Activated naive CD4-positive, alpha-beta T cell treated with anti-CD3 and anti-CD28 coated beads, Interleukin-2, amount 10 ng/mL, durations not matched to agents 7 days and 5 days (primary cell): Measurements from ENCODE around the gene ANKRD34A.

ENCODE experiments used
- CTCF ChIA-PET: fragments of 350-600 bp; sonication (Branson Sonifier 250); formaldehyde crosslinking; loops from one replicate; lab custom pipeline; 2021; ENCODE audit warnings: antibody characterized with exemption; lab: Charles Lee
- DNase-seq: peaks from one replicate; pipeline ENCODE4 v3.0.0-alpha.2; 2020
- H3K27ac Mint-ChIP-seq: one replicate; pipeline ENCODE4 v1.8.0; 2021; ENCODE audit warnings: mild to moderate bottlenecking, moderate library complexity, mixed read lengths
- H3K27me3 Mint-ChIP-seq: one replicate; pipeline ENCODE4 v1.8.0; 2021; ENCODE audit warnings: mild to moderate bottlenecking, mixed read lengths
- H3K36me3 Mint-ChIP-seq: one replicate; pipeline ENCODE4 v1.8.0; 2021; ENCODE audit warnings: mixed read lengths
- H3K4me1 Mint-ChIP-seq: one replicate; pipeline ENCODE4 v1.8.0; 2021; ENCODE audit warnings: mixed read lengths
- H3K4me3 Mint-ChIP-seq: one replicate; pipeline ENCODE4 v1.8.0; 2021; ENCODE audit warnings: mild to moderate bottlenecking, moderate library complexity, mixed read lengths
- H3K9me3 Mint-ChIP-seq: one replicate; pipeline ENCODE4 v1.8.0; 2021; ENCODE audit warnings: mixed read lengths

ANKRD34A gene

GRCh38 chr1:145974721-145975120 is 10.3 kb upstream of the ANKRD34A start:
- no peak overlapping the region for H3K4me3 Mint-ChIP-seq
- no peak for DNase-seq
- H3K27ac Mint-ChIP-seq: no peak overlapping the region
- H3K36me3 Mint-ChIP-seq: peaks cover 22% of the 10 kb centered on the region
- H3K4me1 Mint-ChIP-seq: peaks cover 20% of the 10 kb centered on the region
- no peaks in the 10 kb centered on the region for H3K9me3 Mint-ChIP-seq
- CTCF ChIA-PET: interaction anchor here (1.0 kb wide), 1 partner anchor 12 kb away, joined by 3 read pairs; no protein-coding TSS in a partner anchor
- no peaks in the 10 kb centered on the region for H3K27me3 Mint-ChIP-seq

DNA sequence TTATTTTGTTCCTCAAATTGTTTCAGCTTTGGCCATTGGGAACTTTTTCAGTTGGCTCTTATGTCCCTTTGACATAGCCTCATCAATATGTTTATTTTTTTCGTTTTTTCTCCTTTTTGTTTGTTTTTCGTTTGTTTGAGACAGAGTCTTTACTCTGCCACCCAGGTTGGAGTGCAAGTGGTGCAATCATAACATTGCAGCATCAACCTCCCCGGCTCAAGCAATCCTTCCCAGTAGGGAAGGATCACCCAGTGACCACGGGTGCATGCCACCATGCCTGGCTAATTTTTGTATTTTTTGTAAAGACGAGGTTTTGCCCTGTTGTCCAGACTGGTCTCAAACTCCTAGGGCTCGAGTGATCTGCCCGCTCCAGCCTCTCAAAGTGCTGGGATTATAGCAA is 8.2 kb upstream of the ANKRD34A start:
- peaks cover 23% of the 10 kb centered on the region for H3K4me1 Mint-ChIP-seq
- DNase-seq: no peak
- peaks cover 3% of the 10 kb centered on the region for H3K9me3 Mint-ChIP-seq
- H3K36me3 Mint-ChIP-seq: peaks cover 20% of the 10 kb centered on the region
- CTCF ChIA-PET: interaction anchor here (1.2 to 1.5 kb wide), 3 partner anchors 36 to 80 kb away, joined by 3 to 4 read pairs (median 3); no protein-coding TSS in a partner anchor
- no peak overlapping the region for H3K4me3 Mint-ChIP-seq
- no peaks in the 10 kb centered on the region for H3K27me3 Mint-ChIP-seq
- no peak overlapping the region for H3K27ac Mint-ChIP-seq

- CTCF ChIA-PET: interaction anchor here (0.7 to 1.6 kb wide), 5 partner anchors 11 to 76 kb away, joined by 3 to 4 read pairs (median 3); partner anchors contain the start of gene PEX11B
- Mint-ChIP-seq H3K4me3 (no peak overlapping the region), H3K9me3 (peaks cover 11% of the 10 kb centered on the region), H3K4me1 (peaks cover 33% of the 10 kb centered on the region), H3K36me3 (peaks cover 24% of the 10 kb centered on the region), H3K27me3 (no peaks in the 10 kb centered on the region), H3K27ac (no peak overlapping the region)
- no peak for DNase-seq
Observed at GRCh38 chr1:145967288-145967687, 2.9 kb upstream of the ANKRD34A start.

- peaks cover 19% of the 10 kb centered on the region for H3K27me3 Mint-ChIP-seq
- H3K4me3 Mint-ChIP-seq: peak overlapping the region; percentile 87
- peaks cover 11% of the 10 kb centered on the region for H3K9me3 Mint-ChIP-seq
- DNase-seq: no peak
- H3K36me3 Mint-ChIP-seq: peaks cover 21% of the 10 kb centered on the region
- H3K4me1 Mint-ChIP-seq: peaks cover 46% of the 10 kb centered on the region
- peak overlapping the region; percentile 93 for H3K27ac Mint-ChIP-seq
- CTCF ChIA-PET: interaction anchor here (1.3 to 4.0 kb wide), 5 partner anchors 13 to 118 kb away, joined by 3 to 29 read pairs (median 5); partner anchors contain the start of genes NUDT17 and PIAS3
Observed at GRCh38 chr1:145965119-145965744, 857 bp upstream of the ANKRD34A start.

DNA sequence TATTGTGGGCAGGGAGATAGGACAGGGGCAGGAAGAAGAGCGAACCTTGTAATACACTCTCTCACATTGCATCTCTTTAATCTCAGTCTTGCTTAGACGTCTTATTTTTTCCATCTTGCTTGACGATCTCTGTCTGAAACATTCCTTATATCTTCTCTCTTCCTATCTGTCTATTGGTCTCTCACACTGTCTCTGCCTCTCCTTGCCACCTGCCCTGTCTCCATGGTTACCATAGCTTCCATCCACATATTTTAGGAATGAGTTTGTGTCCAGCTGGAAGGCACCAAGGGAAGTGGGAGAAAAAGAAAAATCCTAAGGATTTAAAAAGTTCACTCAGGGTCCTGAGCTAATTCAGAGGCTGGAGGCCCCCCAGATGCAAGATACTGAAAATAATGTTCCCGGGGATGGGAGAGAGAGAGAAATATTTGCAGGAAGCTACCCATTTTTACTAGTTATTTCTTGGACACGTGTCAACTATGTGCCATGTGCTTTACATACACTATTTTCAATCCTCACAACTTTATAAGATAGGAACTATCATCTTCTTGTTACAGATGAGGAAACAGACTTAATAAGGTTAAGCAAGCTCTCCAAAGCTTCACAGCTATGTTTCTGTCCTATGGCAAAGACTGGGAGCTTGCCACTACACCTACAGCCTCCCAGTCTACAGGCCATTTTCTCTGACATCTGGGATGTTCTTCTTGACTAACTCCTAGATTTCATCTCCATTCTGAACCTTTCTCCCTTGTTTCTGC is 933 bp downstream of the ANKRD34A start:
- Mint-ChIP-seq H3K36me3 (peaks cover 18% of the 10 kb centered on the region), H3K4me3 (peak overlapping the region; percentile 87), H3K9me3 (peaks cover 11% of the 10 kb centered on the region), H3K4me1 (peaks cover 63% of the 10 kb centered on the region), H3K27ac (peak overlapping the region; percentile 93), H3K27me3 (peaks cover 28% of the 10 kb centered on the region)
- no peak for DNase-seq
- CTCF ChIA-PET: interaction anchor here (0.6 to 4.0 kb wide), 9 partner anchors 15 to 117 kb away, joined by 3 to 29 read pairs (median 5); partner anchors contain the start of genes NUDT17, PIAS3 and RBM8A

GRCh38 chr1:145962157-145963102 is 1.9 kb downstream of the ANKRD34A start:
- H3K36me3 Mint-ChIP-seq: peaks cover 10% of the 10 kb centered on the region
- DNase-seq: peak; percentile 55
- peaks cover 7% of the 10 kb centered on the region for H3K9me3 Mint-ChIP-seq
- H3K4me1 Mint-ChIP-seq: peaks cover 65% of the 10 kb centered on the region
- H3K4me3 Mint-ChIP-seq: peak overlapping the region; percentile 87
- peaks cover 28% of the 10 kb centered on the region for H3K27me3 Mint-ChIP-seq
- CTCF ChIA-PET: interaction anchor here (1.1 to 3.0 kb wide), 5 partner anchors 13 to 116 kb away, joined by 3 to 17 read pairs (median 5); partner anchors contain the start of genes NUDT17 and RBM8A
- peak overlapping the region; percentile 93 for H3K27ac Mint-ChIP-seq

DNA sequence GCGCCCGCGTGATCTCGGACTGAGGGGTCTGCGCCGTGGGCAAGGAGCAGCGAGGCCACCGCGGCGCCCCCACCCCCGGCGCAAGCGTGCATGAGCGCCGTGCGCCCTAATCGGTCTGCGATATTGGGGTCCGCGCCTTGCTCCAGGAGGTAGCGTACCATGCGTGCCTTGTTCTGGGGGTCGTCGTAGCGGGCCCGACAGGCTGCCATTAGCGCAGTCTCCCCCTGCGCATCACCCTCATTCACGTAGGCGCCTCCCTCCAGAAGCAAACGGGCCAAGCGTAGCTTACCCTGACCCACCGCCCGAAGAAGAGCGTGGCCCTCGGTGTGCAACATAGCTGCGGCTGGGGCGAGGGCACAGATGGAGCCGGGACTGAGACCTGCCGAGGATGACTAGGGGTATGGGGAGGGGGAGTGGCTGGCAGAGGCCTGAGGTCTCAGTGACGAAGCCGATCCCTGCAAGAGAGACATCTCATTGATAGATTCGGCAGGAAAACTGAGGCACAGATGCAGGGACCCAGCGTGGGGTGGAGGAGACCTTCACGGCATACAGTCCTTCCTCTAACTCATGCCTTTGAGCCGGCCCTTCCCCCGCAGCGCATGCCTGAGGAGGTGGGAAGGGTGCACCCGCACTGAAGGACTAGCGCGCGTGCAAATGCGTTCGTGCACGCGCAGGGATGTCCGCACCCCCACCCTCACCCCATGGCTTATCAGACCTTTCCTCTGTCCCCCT is 2.8 kb downstream of the ANKRD34A start:
- H3K4me3 Mint-ChIP-seq: peak overlapping the region; percentile 87
- CTCF ChIA-PET: no interaction called here
- peak overlapping the region; percentile 50 for H3K27ac Mint-ChIP-seq
- H3K27me3 Mint-ChIP-seq: peaks cover 28% of the 10 kb centered on the region
- peaks cover 3% of the 10 kb centered on the region for H3K36me3 Mint-ChIP-seq
- no peaks in the 10 kb centered on the region for H3K9me3 Mint-ChIP-seq
- H3K4me1 Mint-ChIP-seq: peaks cover 67% of the 10 kb centered on the region
- DNase-seq: peak; percentile 65

- Mint-ChIP-seq H3K9me3 (no peaks in the 10 kb centered on the region), H3K36me3 (peaks cover 3% of the 10 kb centered on the region), H3K27me3 (peaks cover 28% of the 10 kb centered on the region), H3K4me3 (peak overlapping the region; percentile 87), H3K4me1 (peaks cover 71% of the 10 kb centered on the region), H3K27ac (peak overlapping the region; percentile 50)
- CTCF ChIA-PET: no interaction called here
- no peak for DNase-seq
Observed at GRCh38 chr1:145961109-145961424, 3.3 kb downstream of the ANKRD34A start.

GRCh38 chr1:145960468-145961108 is 3.8 kb downstream of the ANKRD34A start:
- H3K4me1 Mint-ChIP-seq: peaks cover 76% of the 10 kb centered on the region
- H3K27ac Mint-ChIP-seq: no peak overlapping the region
- H3K36me3 Mint-ChIP-seq: peaks cover 3% of the 10 kb centered on the region
- peaks cover 28% of the 10 kb centered on the region for H3K27me3 Mint-ChIP-seq
- CTCF ChIA-PET: interaction anchor here (1.2 kb wide), 1 partner anchor 33 kb away, joined by 3 read pairs; the partner anchor contains the start of gene RBM8A
- DNase-seq: peak; percentile 78
- H3K4me3 Mint-ChIP-seq: peak overlapping the region; percentile 87
- H3K9me3 Mint-ChIP-seq: no peaks in the 10 kb centered on the region

DNA sequence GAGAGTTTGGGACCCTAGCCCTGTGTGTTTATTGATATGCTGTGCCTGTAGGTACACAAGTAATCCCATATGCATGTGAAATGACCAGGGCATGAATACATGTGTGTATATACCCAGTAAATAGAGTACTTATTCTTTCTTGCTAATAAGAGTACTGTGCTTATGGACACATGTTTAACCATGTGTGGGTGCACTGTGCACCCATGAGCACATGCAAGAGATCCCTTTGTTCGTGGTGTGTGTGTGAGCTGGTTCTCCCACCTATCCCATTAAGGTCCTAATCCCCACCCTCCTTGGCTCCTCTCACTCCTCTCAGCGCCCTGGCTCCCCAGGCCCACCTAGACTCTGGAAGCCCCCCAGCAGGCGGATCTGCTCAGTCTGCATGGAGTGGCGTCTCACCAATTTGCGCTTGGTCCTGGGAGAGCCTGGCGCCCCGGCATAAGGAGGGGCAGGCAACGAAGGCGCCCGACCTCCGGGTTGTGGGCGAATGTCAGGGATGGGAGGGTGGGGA is 4.4 kb downstream of the ANKRD34A start:
- H3K27me3 Mint-ChIP-seq: peaks cover 28% of the 10 kb centered on the region
- H3K27ac Mint-ChIP-seq: no peak overlapping the region
- peaks cover 76% of the 10 kb centered on the region for H3K4me1 Mint-ChIP-seq
- CTCF ChIA-PET: interaction anchor here (1.2 kb wide), 1 partner anchor 32 kb away, joined by 3 read pairs; the partner anchor contains the start of gene RBM8A
- no peak for DNase-seq
- H3K9me3 Mint-ChIP-seq: no peaks in the 10 kb centered on the region
- no peaks in the 10 kb centered on the region for H3K36me3 Mint-ChIP-seq
- H3K4me3 Mint-ChIP-seq: peak overlapping the region; percentile 54

DNA sequence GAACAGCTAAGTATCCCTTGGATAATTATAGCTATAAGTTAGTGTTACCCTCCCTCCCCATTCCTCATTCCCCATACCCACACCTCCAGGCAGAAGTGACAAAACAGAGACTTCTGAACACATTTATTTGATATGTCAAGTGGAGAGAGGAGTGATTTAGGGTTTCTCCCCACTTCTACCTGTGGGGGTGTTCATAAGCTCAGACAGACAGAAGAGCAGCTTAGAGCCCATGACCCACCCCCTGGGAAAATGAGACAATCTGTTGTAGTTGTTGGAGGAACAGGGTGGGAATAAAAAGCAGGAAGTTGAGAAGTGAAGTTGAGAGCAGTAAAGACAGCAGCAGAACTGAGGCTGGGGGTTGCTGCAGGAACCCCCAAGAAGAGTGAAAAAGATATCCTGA is 5.0 kb downstream of the ANKRD34A start:
- H3K4me3 Mint-ChIP-seq: peak overlapping the region; percentile 54
- peaks cover 81% of the 10 kb centered on the region for H3K4me1 Mint-ChIP-seq
- no peaks in the 10 kb centered on the region for H3K9me3 Mint-ChIP-seq
- DNase-seq: no peak
- CTCF ChIA-PET: interaction anchor here (1.2 to 2.5 kb wide), 2 partner anchors 19 to 32 kb away, joined by 3 to 13 read pairs; partner anchors contain the start of gene RBM8A
- peak overlapping the region; percentile 2 for H3K27ac Mint-ChIP-seq
- H3K27me3 Mint-ChIP-seq: peaks cover 28% of the 10 kb centered on the region
- no peaks in the 10 kb centered on the region for H3K36me3 Mint-ChIP-seq

- Mint-ChIP-seq H3K4me3 (no peak overlapping the region), H3K27ac (no peak overlapping the region), H3K36me3 (no peaks in the 10 kb centered on the region), H3K27me3 (peaks cover 28% of the 10 kb centered on the region), H3K9me3 (no peaks in the 10 kb centered on the region), H3K4me1 (peaks cover 81% of the 10 kb centered on the region)
- CTCF ChIA-PET: interaction anchor here (1.3 to 2.5 kb wide), 2 partner anchors 20 to 25 kb away, joined by 5 to 13 read pairs; no protein-coding TSS in a partner anchor
- DNase-seq: no peak
Observed at GRCh38 chr1:145958734-145959133, 5.6 kb downstream of the ANKRD34A start.
